Heart left ventricle (tissue), 16 donors: Measurements from ENCODE around the gene LIME1. TPM values are rescaled to one million over a fixed set of nuclear protein-coding genes. Genes with fewer than 3 reads are reported as not detected.

Source experiments
- ATAC-seq, 4 donors: fragments of 200-7000 bp; cut with Tn5 transposase; one replicate each; pipeline ENCODE4 v1.9.1; 2020 to 2022; ENCODE audit warnings: moderate library complexity in 4 of 4, mild to moderate bottlenecking in 3 of 4, moderate number of reproducible peaks in 1 of 4
- DNase-seq, 5 donors: peaks; one replicate each; pipeline ENCODE4 v3.0.0-alpha.2; 2020
- H3K27ac ChIP-seq, 12 donors: fragments of 200-600 bp; sonication (generic) in 4 of 12; one replicate each; pipeline versions ENCODE4 v1.5.0 to v1.8.0; 2016 to 2022; ENCODE audit warnings: mild to moderate bottlenecking in 2 of 12
- H3K27me3 ChIP-seq, 9 donors: fragments of 200-600 bp; sonication (generic) in 2 of 9; one replicate each; pipeline versions ENCODE4 v1.5.1 to v1.8.0; 2016 to 2022; ENCODE audit warnings: mild to moderate bottlenecking in 3 of 9
- H3K36me3 ChIP-seq, 9 donors: fragments of 200-600 bp; sonication (generic) in 2 of 9; one replicate each; pipeline versions ENCODE4 v1.5.0 to v1.8.0; 2018 to 2022; ENCODE audit warnings: mild to moderate bottlenecking in 2 of 9
- H3K4me1 ChIP-seq, 12 donors: fragments of 200-600 bp; sonication (generic) in 4 of 12; one replicate each; pipeline versions ENCODE4 v1.5.0 to v1.8.0; 2016 to 2022; ENCODE audit warnings: mild to moderate bottlenecking in 3 of 12
- H3K4me3 ChIP-seq, 12 donors: fragments of 200-600 bp; sonication (generic) in 4 of 12; one replicate each; pipeline versions ENCODE4 v1.5.0 to v1.8.0; 2017 to 2022; ENCODE audit warnings: mild to moderate bottlenecking in 9 of 12, moderate library complexity in 4 of 12
- H3K9me3 ChIP-seq, 12 donors: fragments of 200-600 bp; sonication (generic) in 4 of 12; one replicate each; pipeline versions ENCODE4 v1.5.0 to v1.8.0; 2016 to 2022; ENCODE audit warnings: mild to moderate bottlenecking in 1 of 12
- CTCF ChIP-seq, 12 donors: fragments of 200-600 bp; sonication (generic) in 4 of 12; IDR thresholded peaks; one replicate each; pipeline versions ENCODE4 v1.5.0 to v1.8.0; 2018 to 2022; ENCODE audit warnings: antibody characterized with exemption in 12 of 12, mild to moderate bottlenecking in 5 of 12
- POLR2A ChIP-seq, 2 donors: fragments of 450-650 bp; IDR thresholded peaks; one replicate each; pipeline ENCODE4 v1.6.1; 2017; ENCODE audit warnings: antibody characterized with exemption in 2 of 2, mild to moderate bottlenecking in 2 of 2, moderate library complexity in 2 of 2
- WGBS, 4 donors: extraction: QIAGEN DNeasy Blood & Tissue Kit in 2 of 4; methylation state at CpG; one replicate each; pipeline versions ENCODE4 v1.1.5 to v1.1.7; 2013 to 2018; 5-methylcytosine and 5-hydroxymethylcytosine counted together
- intact Hi-C, 10 donors: fragments of 100-400 bp; cut with DNase I; formaldehyde crosslinking; loops; one replicate each; pipeline versions ENCODE4 v1.11.1 to v1.14.2; 2022
- polyA plus RNA-seq, 2 donors: library from polyadenylated mRNA; stranded (reverse); fragments of 200-250 nt; gene quantifications; one replicate each; pipeline ENCODE4 v1.2.3, GENCODE V29; 2013
- total RNA-seq, 9 donors: library from RNA; depleted of rRNA in 2 of 9; stranded (reverse); fragments of >200 nt in 2 of 9; fragmentation: NEBNext Ultra II Directional in 3 of 9; extraction: Animal tissue kit (Norgen Biotek cat#: 25700) in 3 of 9; gene quantifications; one replicate each; pipeline versions ENCODE4 v1.1.0 to v1.2.4, GENCODE V29; 2016 to 2023
- donor health status: ischemic (EF 13 %, LVEDD 7.1; RV severe dilation, severe dysfunction).
- donor health status: healthy with polysubstance abuse.
- donor health status: DM: no; HTN: yes; CAD: no.
- donor health status: DM: no; HTN: no; CAD: no.
- donor health status: ischemic (EF 25% LVEDD 6.9; RV normal size, moderate dysfunction).
- donor health status: ischemic (EF 25% LVEDD 5.7; RV mildly dilated, moderate dysfunction).
- donor health status: healthy.
- donor health status: DM: yes; HTN: yes; CAD: no.
- donor health status: ischemic (EF 35%, LVEDD 5.7; RV mildly dilated, moderate dysfunction).
- donor health status: nonischemic (EF 11% LVEDD 7.7; RV severe dilation, severe dysfunction).
- donor health status: DM: yes; HTN: yes; CAD: no.
- donor health status: PGD.
- donor health status: ischemic (EF 29% LVEDD 5.4; RV normal size, mild dysfunction).
- donor health status: nonischemic (EF 23%, LVEDD 6.1; RV moderate dilation, normal function).

LIME1 gene
- total and polyA plus RNA-seq, 11 donors, result 0.95 to 7.1 (median 3.4) TPM

GRCh38 chr20:63734946-63735858, 1.3 kb upstream of the LIME1 start:
- intact Hi-C loops, result loop anchor here in 2 of 10 donors (5.0 to 10.0 kb wide), 2 partner anchors 60 to 78 kb away; partner anchors contain the start of gene RTEL1 (in 1 of the 2)
- no peak overlapping the region for H3K4me3 ChIP-seq
- ATAC-seq, result no peak
- peaks cover 0 to 33% (median 29%) of the 10 kb centered on the region in 9 donors for H3K36me3 ChIP-seq
- H3K9me3 ChIP-seq, result no peaks in the 10 kb centered on the region
- no peak for DNase-seq
- TF ChIP-seq CTCF (IDR thresholded peaks at IDR 0.05) (no peak), POLR2A (IDR thresholded peaks at IDR 0.05) (no peak)
- WGBS, 4 donors, result 92 to 95% (median 94%) methylated on average over 34 to 48 of the region's 48 CpGs
- H3K27me3 ChIP-seq, result no peaks in the 10 kb centered on the region
- H3K4me1 ChIP-seq, result peaks cover 3 to 27% (median 20%) of the 10 kb centered on the region in 12 donors
- no peak overlapping the region for H3K27ac ChIP-seq

GRCh38 chr20:63736893-63737694, 630 bp downstream of the LIME1 start:
- 44 to 68% (median 59%) methylated on average over 16 to 30 of the region's 30 CpGs for WGBS, 4 donors
- no peak for TF ChIP-seq CTCF (IDR thresholded peaks at IDR 0.05)
- no peak for TF ChIP-seq POLR2A (IDR thresholded peaks at IDR 0.05)
- Histone ChIP-seq H3K4me3 (peak overlapping the region in 7 of 12 donors; percentile 2 to 95 (median 32)), H3K27me3 (no peaks in the 10 kb centered on the region), H3K9me3 (no peaks in the 10 kb centered on the region), H3K36me3 (peaks cover 0 to 39% (median 29%) of the 10 kb centered on the region in 9 donors), H3K4me1 (peaks cover 9 to 42% (median 34%) of the 10 kb centered on the region in 12 donors), H3K27ac (peak overlapping the region in 2 of 12 donors; percentile 5 to 79)
- ATAC-seq (no peak), DNase-seq (peak in 1 of 5 donors; percentile 10)
- intact Hi-C loops, result loop anchor here in 2 of 10 donors (5.0 to 10.0 kb wide), 2 partner anchors 62 to 80 kb away; partner anchors contain the start of gene RTEL1 (in 1 of the 2)

- ATAC-seq (no peak), DNase-seq (peak in 1 of 5 donors; percentile 67)
- Histone ChIP-seq H3K4me1 (peaks cover 9 to 46% (median 35%) of the 10 kb centered on the region in 12 donors), H3K27me3 (no peaks in the 10 kb centered on the region), H3K36me3 (peaks cover 0 to 44% (median 34%) of the 10 kb centered on the region in 9 donors), H3K4me3 (peak overlapping the region in 9 of 12 donors; percentile 2 to 95 (median 28)), H3K27ac (peak overlapping the region in 2 of 12 donors; percentile 5 to 79), H3K9me3 (no peaks in the 10 kb centered on the region)
- intact Hi-C loops, result loop anchor here in 2 of 10 donors (5.0 to 10.0 kb wide), 2 partner anchors 63 to 80 kb away; partner anchors contain the start of gene RTEL1 (in 1 of the 2)
- 6 to 23% (median 17%) methylated on average over 13 to 26 of the region's 26 CpGs; no CpG with 5 or more reads in 1 of the 4 donors for WGBS, 4 donors
- no peak for TF ChIP-seq POLR2A (IDR thresholded peaks at IDR 0.05)
- TF ChIP-seq CTCF (IDR thresholded peaks at IDR 0.05), result no peak
These were observed 1.2 kb downstream of the LIME1 start for GRCh38 chr20:63737695-63737944.
